ENCODE results near the gene TMEM235.
A peak's percentile ranks its signal among the peaks of the same experiment; 100 is the strongest.

Gene TMEM235

GRCh38 chr17:78230996-78231935, at the start of gene TMEM235:
TMEM235 (plus strand) TSS chr17:78231631; CDS start chr17:78232024, 393 bp downstream.
- DNase-seq (ENCODE audit: low read depth) = no peak

DNA sequence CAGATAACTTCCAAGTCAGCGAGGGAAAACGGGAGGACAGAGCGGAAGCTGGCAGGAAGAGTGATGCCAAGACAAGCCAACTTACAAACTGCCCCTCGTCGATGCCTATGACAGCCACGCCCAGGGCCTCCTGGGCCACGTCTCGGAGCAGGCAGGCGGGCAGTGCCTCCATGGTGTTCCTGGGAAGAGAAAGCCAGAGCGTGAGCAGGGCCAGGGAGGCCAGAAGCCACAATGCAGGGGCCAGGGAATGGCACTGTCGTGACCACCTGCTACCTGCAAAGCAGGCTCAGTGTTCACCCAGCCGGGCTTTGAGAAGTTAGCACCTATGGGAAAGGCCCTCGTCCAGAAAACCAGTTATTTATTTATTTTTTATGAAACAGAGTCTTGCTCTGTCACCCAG, 48.9 kb upstream of the TMEM235 start:
- DNase-seq (ENCODE audit: low read depth) = no peak

- no peak for DNase-seq (ENCODE audit: low read depth)
Observed at GRCh38 chr17:78183916-78184315, 47.5 kb upstream of the TMEM235 start.

- no peak for DNase-seq (ENCODE audit: low read depth)
Observed at GRCh38 chr17:78184351-78184750, 47.1 kb upstream of the TMEM235 start.

DNA sequence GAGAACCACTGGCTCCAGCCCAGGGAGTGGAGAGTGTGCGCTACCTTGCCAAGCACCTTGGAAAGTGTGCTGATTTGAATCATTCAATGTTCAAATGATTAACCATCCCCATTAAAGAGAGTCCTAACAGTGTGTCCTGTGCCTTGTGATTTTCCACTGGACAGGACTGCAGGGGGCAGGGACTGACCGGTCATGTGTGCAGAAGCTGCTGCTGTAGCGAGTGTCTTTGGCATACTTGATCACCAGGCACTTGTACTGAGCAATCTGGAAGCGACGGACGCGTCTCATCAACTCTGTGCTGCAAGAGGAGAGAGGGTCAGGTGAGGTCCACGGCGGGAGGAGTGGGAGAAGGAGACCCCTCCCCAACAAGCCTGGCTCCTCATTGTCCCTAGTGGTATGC, 46.6 kb upstream of the TMEM235 start:
- DNase-seq (ENCODE audit: low read depth) = no peak

DNA sequence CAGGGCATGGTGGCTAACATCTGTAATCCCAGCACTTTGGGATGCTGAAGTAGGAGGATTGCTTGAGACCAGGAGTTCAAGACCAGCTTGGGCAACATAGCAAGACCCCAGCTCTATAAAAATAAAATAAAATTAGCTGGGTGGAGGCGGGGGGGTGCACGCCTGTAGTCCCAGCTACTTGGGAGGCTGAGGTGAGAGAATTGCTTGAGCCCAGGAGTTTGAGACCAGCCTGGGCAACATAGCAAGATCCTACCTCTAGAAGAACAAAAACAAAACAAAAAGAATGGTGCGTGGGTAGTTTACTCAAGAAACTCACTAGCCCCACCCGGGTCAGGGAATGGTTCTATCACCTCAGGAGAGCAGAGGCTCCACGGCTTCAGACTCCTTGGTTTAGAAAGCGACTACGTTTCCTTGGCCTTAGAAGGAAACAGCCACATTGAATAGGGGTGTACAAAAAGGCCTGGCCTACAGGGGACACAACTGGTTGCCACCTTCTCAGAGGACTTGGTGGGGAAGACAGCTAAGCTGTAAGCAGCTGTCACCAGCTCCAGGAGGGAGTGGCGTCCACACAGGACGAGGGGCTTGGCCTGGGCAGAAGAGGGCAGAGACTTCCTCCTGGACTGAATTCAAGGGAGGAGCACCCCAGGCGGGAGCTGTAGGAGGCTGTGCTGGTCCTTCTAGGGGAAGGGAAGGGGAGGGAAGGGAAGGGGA, 45.3 kb upstream of the TMEM235 start:
- DNase-seq (ENCODE audit: low read depth) = no peak

GRCh38 chr17:78186692-78187595, 44.5 kb upstream of the TMEM235 start, which contains the start of the genes AFMID and TK1:
AFMID (plus strand) TSS chr17:78187362; CDS start chr17:78187371, 9 bp downstream.
TK1 (minus strand) TSS chr17:78187052; CDS start chr17:78186994, 58 bp downstream.
- peak; percentile 79 for DNase-seq (ENCODE audit: low read depth)

- no peak for DNase-seq (ENCODE audit: low read depth)
Observed at GRCh38 chr17:78196716-78197115, 34.7 kb upstream of the TMEM235 start.

DNA sequence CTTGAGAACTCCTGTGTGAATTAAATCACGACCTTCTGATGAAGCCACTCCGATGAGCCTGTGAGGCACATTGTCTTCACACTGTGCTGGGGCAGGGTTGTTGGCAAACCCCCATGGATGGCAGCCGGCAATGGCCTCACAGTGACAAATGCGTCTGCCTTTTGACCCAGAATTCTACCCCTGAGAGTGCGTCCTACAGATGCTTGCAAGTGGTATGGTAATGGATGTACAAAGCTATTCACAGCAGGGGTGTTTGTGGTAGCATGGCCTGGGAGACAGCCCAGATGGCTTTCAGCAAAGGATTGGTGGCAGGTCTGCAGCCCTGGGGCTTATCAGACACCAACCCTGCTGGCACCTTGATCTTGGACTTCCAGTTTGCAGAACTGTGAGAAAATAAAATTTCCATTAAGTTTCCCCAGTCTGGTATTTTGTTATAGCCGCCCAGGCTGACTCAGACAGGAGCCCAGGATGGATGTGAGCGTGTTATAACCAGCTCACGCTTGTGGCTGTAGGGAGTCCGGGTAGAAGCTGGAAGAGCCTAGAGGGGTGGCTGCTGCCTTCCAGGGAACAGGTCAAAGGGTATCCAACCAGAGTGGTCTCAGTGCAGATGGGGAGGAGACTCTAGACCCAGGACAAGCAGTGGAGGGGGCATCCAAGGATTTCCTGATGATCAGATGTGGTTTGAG, 34.1 kb upstream of the TMEM235 start:
- DNase-seq (ENCODE audit: low read depth) = no peak

DNA sequence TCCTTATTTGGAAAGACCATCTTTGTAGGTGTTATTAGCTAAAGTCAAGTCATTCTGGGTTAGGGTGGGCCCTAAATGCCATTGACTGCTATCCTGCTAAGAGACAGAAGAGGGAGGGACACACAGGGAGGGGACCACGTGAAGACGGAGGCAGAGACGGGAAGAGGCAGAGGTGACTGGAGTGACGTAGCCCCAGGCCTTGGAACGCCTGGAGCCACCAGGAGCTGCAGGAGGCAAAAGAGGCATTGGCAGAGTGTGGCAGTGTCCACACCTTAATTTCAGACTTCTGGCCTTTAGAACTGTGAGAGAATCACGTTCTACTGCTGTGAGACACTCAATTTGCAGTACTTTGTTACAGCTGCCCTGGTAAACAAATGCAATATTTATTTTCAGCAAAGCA, 31.0 kb upstream of the TMEM235 start:
- no peak for DNase-seq (ENCODE audit: low read depth)

- DNase-seq (ENCODE audit: low read depth) = no peak
Observed at GRCh38 chr17:78202666-78203065, 28.8 kb upstream of the TMEM235 start.

- DNase-seq (ENCODE audit: low read depth) = no peak
Observed at GRCh38 chr17:78204387-78205123, 26.9 kb upstream of the TMEM235 start.

DNA sequence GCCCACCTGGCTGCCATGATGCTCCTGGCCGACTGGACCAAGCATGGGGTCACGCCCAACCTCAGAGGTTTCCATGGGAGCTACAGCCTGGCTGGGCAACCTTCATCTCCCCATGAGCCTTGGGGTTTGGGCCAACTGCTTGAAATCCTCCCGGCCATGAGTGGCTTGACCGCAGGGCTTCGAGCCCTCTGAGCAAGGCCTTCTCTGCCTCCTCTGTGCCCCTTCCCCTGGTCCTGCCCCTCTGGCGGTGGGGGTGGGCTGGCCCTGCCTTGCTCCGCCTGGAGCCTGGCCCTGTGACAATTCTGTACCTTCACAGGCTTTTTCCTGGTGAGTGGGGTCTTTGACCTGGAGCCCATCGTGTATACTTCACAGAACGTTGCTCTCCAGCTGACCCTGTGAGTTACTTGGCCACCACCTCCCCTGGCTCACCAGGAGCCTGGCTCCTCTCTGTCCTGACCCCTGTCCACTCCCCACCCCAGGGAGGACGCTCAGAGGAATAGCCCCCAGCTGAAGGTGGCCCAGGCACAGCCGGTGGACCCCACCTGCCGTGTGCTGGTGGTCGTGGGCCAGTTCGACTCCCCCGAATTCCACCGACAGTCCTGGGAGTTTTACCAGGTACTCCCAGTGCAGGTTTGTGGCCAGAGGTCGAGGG, 26.2 kb upstream of the TMEM235 start:
- no peak for DNase-seq (ENCODE audit: low read depth)

- no peak for DNase-seq (ENCODE audit: low read depth)
Observed at GRCh38 chr17:78206298-78206697, 25.1 kb upstream of the TMEM235 start.

DNA sequence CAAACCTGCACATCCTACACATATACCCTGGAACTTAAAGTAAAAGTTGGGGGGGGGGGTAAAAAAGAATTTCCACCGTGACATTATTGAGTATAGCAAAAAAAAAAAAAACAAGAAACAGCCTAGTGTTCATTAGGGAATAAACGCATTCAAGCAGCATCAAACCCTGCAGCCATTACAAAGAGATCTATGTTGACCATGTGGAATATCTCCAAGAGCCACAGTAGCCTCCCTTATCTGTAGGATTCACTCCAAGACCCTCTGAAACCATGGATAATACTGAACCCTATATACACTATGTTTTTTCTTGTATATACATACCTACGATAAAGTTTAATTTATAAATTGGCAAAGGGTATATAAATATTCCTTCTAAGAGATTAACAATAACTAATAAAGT, 22.9 kb upstream of the TMEM235 start:
- no peak for DNase-seq (ENCODE audit: low read depth)

GRCh38 chr17:78210111-78210510, 21.3 kb upstream of the TMEM235 start:
- no peak for DNase-seq (ENCODE audit: low read depth)

DNA sequence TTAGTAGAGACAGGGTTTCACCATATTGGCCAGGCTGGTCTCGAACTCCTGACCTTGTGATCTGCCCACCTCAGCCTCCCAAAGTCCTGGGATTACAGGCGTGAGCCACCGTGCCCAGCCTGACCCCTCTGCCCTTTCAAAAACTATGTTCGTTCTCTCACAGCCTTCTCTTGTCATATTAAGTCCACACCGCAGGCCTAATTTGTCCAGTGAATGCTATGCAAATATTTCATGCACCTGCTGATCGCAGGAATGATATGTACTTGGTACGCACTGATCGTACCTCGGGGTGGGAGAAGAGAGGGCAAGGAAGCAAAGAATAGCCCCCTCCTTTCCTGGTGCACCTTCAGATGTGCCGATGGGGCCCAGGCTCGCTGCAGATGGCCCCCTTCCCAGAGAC, 20.4 kb upstream of the TMEM235 start:
- DNase-seq (ENCODE audit: low read depth) = no peak

DNA sequence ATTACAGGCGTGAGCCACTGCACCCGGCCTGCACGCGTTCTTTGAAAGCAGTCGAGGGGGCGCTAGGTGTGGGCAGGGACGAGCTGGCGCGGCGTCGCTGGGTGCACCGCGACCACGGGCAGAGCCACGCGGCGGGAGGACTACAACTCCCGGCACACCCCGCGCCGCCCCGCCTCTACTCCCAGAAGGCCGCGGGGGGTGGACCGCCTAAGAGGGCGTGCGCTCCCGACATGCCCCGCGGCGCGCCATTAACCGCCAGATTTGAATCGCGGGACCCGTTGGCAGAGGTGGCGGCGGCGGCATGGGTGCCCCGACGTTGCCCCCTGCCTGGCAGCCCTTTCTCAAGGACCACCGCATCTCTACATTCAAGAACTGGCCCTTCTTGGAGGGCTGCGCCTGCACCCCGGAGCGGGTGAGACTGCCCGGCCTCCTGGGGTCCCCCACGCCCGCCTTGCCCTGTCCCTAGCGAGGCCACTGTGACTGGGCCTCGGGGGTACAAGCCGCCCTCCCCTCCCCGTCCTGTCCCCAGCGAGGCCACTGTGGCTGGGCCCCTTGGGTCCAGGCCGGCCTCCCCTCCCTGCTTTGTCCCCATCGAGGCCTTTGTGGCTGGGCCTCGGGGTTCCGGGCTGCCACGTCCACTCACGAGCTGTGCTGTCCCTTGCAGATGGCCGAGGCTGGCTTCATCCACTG, 17.3 kb upstream of the TMEM235 start, which contains the start of gene BIRC5:
TSS of gene BIRC5 (plus strand) at position 238 of the 690 bp plus-strand sequence. CDS start at position 302, 64 bp downstream.
- DNase-seq (ENCODE audit: low read depth) = peak; percentile 10

GRCh38 chr17:78214706-78215061, 16.7 kb upstream of the TMEM235 start:
- no peak for DNase-seq (ENCODE audit: low read depth)
